ENCODE measurements around the gene MEGF9. TPM values are rescaled to one million over a fixed set of nuclear protein-coding genes. Genes with fewer than 3 reads are reported as not detected.

Gene MEGF9
- total and polyA plus RNA-seq, 7 donors = 2.5 to 21.0 (median 11.8) TPM

GRCh38 chr9:120683150-120683549 lies 31.1 kb downstream of the MEGF9 start:
- WGBS, 2 donors = 79 to 83% methylated on average over 3 of the region's 3 CpGs
- Histone ChIP-seq H3K27me3 (no peaks in the 10 kb centered on the region), H3K9me3 (no peaks in the 10 kb centered on the region)

GRCh38 chr9:120681121-120681520 lies 33.1 kb downstream of the MEGF9 start:
- TF ChIP-seq CTCF (IDR thresholded peaks at IDR 0.05) (no peak), POLR2AphosphoS5 (IDR thresholded peaks at IDR 0.05) (no peak), EP300 (IDR thresholded peaks at IDR 0.05) (no peak), POLR2A (IDR thresholded peaks at IDR 0.05) (no peak)
- Histone ChIP-seq H3K4me3 (no peak overlapping the region), H3K4me1 (peaks cover 0 to 19% (median 12%) of the 10 kb centered on the region in 4 donors), H3K27me3 (no peaks in the 10 kb centered on the region), H3K9me3 (no peaks in the 10 kb centered on the region), H3K36me3 (no peaks in the 10 kb centered on the region), H3K27ac (no peak overlapping the region)
- intact Hi-C loops (cut with DNase I) = no loop called here
- 96 to 97% methylated on average over 6 of the region's 6 CpGs for WGBS, 2 donors
- no peak for DNase-seq

More at GRCh38 chr9:120683150-120683549, 31.1 kb downstream of the MEGF9 start:
- Histone ChIP-seq H3K36me3 (no peaks in the 10 kb centered on the region), H3K4me3 (no peak overlapping the region), H3K4me1 (peaks cover 0 to 19% (median 12%) of the 10 kb centered on the region in 4 donors), H3K27ac (no peak overlapping the region)
- no peak for DNase-seq
- TF ChIP-seq POLR2A (IDR thresholded peaks at IDR 0.05) (no peak), POLR2AphosphoS5 (IDR thresholded peaks at IDR 0.05) (no peak), EP300 (IDR thresholded peaks at IDR 0.05) (no peak), CTCF (IDR thresholded peaks at IDR 0.05) (no peak)
- intact Hi-C loops (cut with DNase I) = no loop called here

GRCh38 chr9:120680579-120680978 lies 33.7 kb downstream of the MEGF9 start:
- WGBS, 2 donors = 93 to 97% methylated on average over 4 of the region's 4 CpGs
- Histone ChIP-seq H3K4me3 (no peak overlapping the region), H3K9me3 (no peaks in the 10 kb centered on the region), H3K4me1 (peaks cover 0 to 19% (median 12%) of the 10 kb centered on the region in 4 donors), H3K27me3 (no peaks in the 10 kb centered on the region), H3K36me3 (no peaks in the 10 kb centered on the region), H3K27ac (no peak overlapping the region)
- DNase-seq = no peak
- no peak for TF ChIP-seq POLR2A (IDR thresholded peaks at IDR 0.05)
- TF ChIP-seq CTCF (IDR thresholded peaks at IDR 0.05) = no peak
- TF ChIP-seq POLR2AphosphoS5 (IDR thresholded peaks at IDR 0.05) = no peak
- no peak for TF ChIP-seq EP300 (IDR thresholded peaks at IDR 0.05)
- intact Hi-C loops (cut with DNase I) = no loop called here

- 95 to 97% methylated on average over 4 of the region's 4 CpGs for WGBS, 2 donors
- Histone ChIP-seq H3K27ac (no peak overlapping the region), H3K4me3 (no peak overlapping the region), H3K27me3 (no peaks in the 10 kb centered on the region), H3K36me3 (no peaks in the 10 kb centered on the region), H3K4me1 (peaks cover 0 to 19% (median 12%) of the 10 kb centered on the region in 4 donors), H3K9me3 (no peaks in the 10 kb centered on the region)
- TF ChIP-seq POLR2AphosphoS5 (IDR thresholded peaks at IDR 0.05) = no peak
- TF ChIP-seq POLR2A (IDR thresholded peaks at IDR 0.05) = no peak
- TF ChIP-seq CTCF (IDR thresholded peaks at IDR 0.05) = no peak
- no peak for TF ChIP-seq EP300 (IDR thresholded peaks at IDR 0.05)
- DNase-seq = no peak
- intact Hi-C loops (cut with DNase I) = no loop called here
Measured at GRCh38 chr9:120680161-120680560, 34.1 kb downstream of the MEGF9 start.

GRCh38 chr9:120677965-120678364 lies 36.3 kb downstream of the MEGF9 start:
- Histone ChIP-seq H3K9me3 (no peaks in the 10 kb centered on the region), H3K36me3 (no peaks in the 10 kb centered on the region), H3K27me3 (no peaks in the 10 kb centered on the region), H3K4me1 (peaks cover 0 to 2% (median 0%) of the 10 kb centered on the region in 4 donors), H3K27ac (no peak overlapping the region), H3K4me3 (no peak overlapping the region)
- 89% methylated on average over 1 of the region's 1 CpG for WGBS, 2 donors
- TF ChIP-seq CTCF (IDR thresholded peaks at IDR 0.05) (no peak), POLR2A (IDR thresholded peaks at IDR 0.05) (no peak), EP300 (IDR thresholded peaks at IDR 0.05) (no peak), POLR2AphosphoS5 (IDR thresholded peaks at IDR 0.05) (no peak)
- DNase-seq = no peak
- intact Hi-C loops (cut with DNase I) = no loop called here

All from sigmoid colon (tissue), 7 donors.